Endothelial cell of umbilical vein (primary cell): ENCODE data around the gene RNF5.

Experiments used
- FOS ChIP-seq: IDR thresholded peaks from 2 replicates; pipeline ENCODE4 v1.6.1; 2011; ENCODE audit warnings: mild to moderate bottlenecking, low read length, moderate library complexity, borderline replicate concordance; ENCODE audit not compliant: insufficient read depth
- GATA2 ChIP-seq: IDR thresholded peaks from 2 replicates; pipeline ENCODE4 v1.7.0; 2011; ENCODE audit warnings: low read depth, mild to moderate bottlenecking, moderate library complexity, mixed read lengths, low read length; ENCODE audit not compliant: insufficient read length, insufficient read depth
- JUN ChIP-seq: IDR thresholded peaks from 2 replicates; pipeline ENCODE4 v1.6.1; 2011; ENCODE audit warnings: borderline replicate concordance, low read depth; ENCODE audit not compliant: insufficient read length, insufficient read depth
- POLR2A ChIP-seq: IDR thresholded peaks from 2 replicates; pipeline ENCODE4 v1.6.1; 2012; ENCODE audit warnings: low read depth, mild to moderate bottlenecking, control low read depth, low read length
- POLR2AphosphoS5 ChIP-seq: IDR thresholded peaks from 2 replicates; pipeline ENCODE4 v1.6.1; 2012; ENCODE audit warnings: low read depth, mild to moderate bottlenecking, control low read depth, low read length, moderate library complexity; ENCODE audit not compliant: insufficient read depth
- TF ChIP-seq, protein P1 (sequence below), 2 donors: IDR thresholded peaks; 1 replicate in 1 of 2; 2 replicates in 1 of 2; pipeline ENCODE4 v1.5.1; 2011; ENCODE audit warnings: low read length in 2 of 2, mild to moderate bottlenecking in 2 of 2, moderate library complexity in 2 of 2, control low read depth in 1 of 2, inconsistent platforms in 1 of 2, low read depth in 1 of 2; ENCODE audit not compliant: insufficient read depth in 1 of 2; ENCODE audit errors: extremely low read depth in 1 of 2
- TF ChIP-seq, protein P2 (sequence below): IDR thresholded peaks from 2 replicates; pipeline ENCODE4 v1.6.1; 2011; ENCODE audit not compliant: insufficient read depth, insufficient read length

DNA sequence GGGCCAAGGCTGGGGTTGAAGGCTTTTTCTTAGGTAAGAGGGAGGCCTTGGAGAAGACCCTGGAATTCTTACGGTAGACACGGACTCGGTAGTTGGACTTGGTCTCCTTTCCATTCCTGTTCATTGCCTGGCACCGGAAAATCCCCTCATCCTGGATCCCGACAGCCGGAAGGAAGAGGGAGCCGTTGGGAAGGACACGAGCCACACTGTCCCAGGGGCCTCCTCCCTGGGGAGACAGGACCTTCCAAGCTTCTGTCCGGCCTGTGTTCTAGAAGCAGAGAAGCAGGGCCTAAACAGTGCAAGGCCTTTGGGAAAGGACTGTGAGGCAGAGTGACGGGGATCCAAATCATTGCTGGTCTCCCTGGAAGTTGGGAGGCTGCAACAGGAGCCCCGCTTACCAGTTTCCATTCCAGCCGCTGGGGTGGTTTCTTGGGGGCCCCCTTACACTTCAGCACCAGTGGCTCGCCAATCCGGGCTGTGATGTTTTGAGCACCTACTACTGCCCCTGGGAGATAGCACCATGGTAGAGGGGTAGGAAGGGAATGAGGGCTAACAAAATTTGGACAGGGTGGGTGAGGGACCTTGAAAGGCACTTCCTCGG is 5.4 kb downstream of the RNF5 start:
- TF ChIP-seq, protein P1, sequence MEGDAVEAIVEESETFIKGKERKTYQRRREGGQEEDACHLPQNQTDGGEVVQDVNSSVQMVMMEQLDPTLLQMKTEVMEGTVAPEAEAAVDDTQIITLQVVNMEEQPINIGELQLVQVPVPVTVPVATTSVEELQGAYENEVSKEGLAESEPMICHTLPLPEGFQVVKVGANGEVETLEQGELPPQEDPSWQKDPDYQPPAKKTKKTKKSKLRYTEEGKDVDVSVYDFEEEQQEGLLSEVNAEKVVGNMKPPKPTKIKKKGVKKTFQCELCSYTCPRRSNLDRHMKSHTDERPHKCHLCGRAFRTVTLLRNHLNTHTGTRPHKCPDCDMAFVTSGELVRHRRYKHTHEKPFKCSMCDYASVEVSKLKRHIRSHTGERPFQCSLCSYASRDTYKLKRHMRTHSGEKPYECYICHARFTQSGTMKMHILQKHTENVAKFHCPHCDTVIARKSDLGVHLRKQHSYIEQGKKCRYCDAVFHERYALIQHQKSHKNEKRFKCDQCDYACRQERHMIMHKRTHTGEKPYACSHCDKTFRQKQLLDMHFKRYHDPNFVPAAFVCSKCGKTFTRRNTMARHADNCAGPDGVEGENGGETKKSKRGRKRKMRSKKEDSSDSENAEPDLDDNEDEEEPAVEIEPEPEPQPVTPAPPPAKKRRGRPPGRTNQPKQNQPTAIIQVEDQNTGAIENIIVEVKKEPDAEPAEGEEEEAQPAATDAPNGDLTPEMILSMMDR (IDR thresholded peaks at IDR 0.05; ENCODE audit: extremely low read depth in 1 of 2, insufficient read depth in 1 of 2, low read depth in 1 of 2, low read length in 2 of 2) = no peak
- TF ChIP-seq POLR2A (no peak), GATA2 (no peak), POLR2AphosphoS5 (no peak), JUN (no peak), FOS (no peak)
- TF ChIP-seq, protein P2, sequence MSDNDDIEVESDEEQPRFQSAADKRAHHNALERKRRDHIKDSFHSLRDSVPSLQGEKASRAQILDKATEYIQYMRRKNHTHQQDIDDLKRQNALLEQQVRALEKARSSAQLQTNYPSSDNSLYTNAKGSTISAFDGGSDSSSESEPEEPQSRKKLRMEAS = no peak
